Right renal cortex interstitium (tissue), 3 donors: ENCODE results near the gene GSTCD. TPM values are rescaled to one million over a fixed set of nuclear protein-coding genes. Genes with fewer than 3 reads are reported as not detected.
"Not testable (repeated sequence)": the region's sequence is repeated elsewhere in the genome, so short reads cannot be mapped to it uniquely, and the experiment has no call there.

Experiments used
- DNase-seq, 3 donors: peaks; one replicate each; pipeline ENCODE4 v3.0.0-alpha.2; 2013; ENCODE audit warnings: low read depth in 3 of 3, low spot score in 2 of 3
- polyA plus RNA-seq, 3 donors: library from polyadenylated mRNA; unstranded; fragments of 120-200 nt; gene quantifications; one replicate each; pipeline ENCODE4 v1.2.1, GENCODE V29; 2013; ENCODE audit not compliant: insufficient read length in 3 of 3

The GSTCD gene
- polyA plus RNA-seq, 3 donors = 16.1 to 19.8 (median 16.3) TPM

DNA sequence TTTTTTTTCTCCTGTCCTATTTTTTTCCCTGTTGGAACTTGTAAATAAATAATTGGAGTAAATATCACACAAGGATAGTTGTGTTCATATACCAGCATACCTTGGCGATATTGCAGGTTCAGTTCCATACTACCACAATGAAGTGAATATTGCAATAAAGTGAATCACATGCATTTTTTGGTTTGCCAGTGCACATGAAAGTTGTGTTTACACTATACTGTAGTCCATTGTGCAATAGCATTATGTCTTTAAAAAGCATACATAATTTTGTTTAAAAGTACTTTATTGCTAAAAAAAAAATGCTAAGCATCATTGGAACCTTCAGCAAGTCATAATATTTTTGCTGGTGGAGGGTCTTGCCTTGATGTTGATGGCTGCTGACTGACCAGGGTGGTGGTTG lies 88.6 kb downstream of the GSTCD start:
- no peak for DNase-seq

DNA sequence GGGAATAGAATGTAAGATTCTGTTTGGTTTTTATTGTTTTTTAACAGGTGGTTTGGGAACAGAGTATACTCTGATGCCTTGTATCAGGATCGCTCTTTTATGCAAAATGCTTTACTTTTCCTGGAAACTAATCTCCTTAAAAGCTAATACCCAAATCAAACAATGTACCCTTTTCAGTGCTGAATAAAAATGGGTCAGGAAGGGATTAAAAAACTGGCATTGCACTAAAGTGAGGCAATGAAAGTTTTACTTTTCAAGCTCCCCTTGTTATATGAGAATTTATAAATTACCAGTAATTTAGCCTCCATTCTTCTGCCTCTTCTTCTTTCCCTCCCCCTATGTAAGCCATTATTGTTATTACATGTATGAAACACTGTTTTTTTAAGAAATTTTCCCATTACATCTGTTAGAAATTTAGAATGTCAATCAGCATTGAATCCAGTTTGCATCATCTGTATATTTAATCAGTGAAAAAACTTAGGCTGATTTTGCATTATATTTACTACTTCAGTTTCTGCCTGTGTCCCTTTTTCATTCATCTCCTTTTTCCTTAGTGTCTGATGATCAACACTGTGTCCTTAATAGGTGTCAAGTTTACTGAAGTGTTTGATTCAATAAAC lies 97.0 kb downstream of the GSTCD start:
- no peak for DNase-seq

DNA sequence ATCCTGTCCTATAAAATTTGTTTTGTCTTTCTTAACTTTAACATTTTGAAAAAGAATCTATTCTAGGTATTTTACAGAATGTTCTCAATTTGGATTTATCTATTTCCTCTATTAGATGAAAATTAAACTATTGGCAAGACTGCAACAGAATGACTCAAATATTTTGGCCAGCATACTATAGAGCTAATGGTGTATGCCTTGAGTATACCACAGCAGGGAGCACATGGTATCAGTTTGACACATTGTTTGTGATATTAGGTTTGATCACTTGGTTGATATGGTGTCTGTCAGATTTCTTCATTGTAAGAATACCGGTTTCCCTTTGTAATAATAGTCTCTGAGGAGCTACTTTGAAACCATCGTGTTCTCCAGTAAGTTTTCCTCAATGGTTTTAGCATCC lies 98.9 kb downstream of the GSTCD start:
- DNase-seq = no peak

DNA sequence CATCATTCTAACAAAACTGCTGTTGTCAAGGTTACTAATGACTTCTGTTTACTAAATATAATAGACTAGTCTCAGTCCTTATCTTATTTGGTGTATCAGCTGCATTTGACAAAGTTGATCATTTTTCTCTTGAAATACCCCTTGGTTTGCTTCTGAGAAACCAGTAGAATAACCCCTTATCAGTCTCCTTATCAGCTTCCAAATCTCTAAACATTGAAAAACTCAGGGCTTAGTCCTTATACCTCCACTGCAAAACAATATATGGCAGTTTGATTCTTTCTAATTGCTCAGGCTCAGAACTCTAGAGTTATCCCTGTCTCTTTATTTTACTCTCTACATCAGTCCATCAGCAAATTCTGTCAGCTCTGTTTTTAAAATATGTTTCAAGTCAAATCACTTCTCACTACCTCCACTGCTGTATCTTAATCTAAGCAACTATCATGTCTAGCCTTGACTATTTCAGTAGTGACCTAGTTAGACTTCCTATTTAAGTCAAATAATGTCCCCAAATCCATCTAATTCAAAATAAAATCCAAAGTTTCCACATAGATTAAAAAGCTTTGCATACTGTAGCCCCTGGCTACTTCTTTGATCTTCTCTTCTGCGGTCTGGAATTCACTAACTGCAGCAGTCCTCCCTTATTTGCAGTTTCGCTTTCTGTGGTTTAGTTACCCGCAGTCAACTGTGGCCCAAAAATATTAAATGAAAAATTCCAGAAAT lies 99.6 kb downstream of the GSTCD start:
- DNase-seq = no peak

DNA sequence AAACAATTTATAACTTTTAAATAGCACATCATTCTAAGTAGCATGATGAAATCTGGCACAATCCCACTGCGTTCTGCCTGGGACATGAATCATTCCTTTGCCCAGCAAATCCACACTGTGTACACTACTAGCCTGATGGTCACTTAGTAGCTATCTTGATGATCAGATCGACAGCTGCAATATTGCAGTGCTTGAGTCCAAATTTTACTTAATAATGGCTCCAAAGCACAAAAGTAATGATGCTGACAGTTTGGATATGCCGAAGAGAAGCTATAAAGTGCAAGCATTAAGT lies 100.1 kb downstream of the GSTCD start:
- no peak for DNase-seq

DNA sequence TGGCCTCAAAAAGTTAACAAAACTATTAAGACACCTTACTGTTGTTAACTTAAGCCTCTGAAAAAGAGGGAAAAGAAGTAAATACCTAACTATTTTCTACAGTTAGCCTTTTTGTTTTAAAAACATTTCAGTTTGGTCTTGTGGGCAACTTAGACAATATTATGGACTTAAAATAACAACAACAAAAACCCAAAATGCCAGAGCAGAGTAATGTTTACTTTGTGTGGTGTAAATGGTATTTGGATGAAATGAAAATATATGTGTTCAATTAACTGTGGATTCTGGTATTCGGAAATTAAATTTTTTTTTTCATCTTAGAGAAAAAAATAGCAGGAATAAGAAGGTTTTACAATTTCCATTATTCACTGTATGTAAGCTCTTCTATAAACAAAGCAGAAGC lies 107.1 kb downstream of the GSTCD start:
- no peak for DNase-seq

DNA sequence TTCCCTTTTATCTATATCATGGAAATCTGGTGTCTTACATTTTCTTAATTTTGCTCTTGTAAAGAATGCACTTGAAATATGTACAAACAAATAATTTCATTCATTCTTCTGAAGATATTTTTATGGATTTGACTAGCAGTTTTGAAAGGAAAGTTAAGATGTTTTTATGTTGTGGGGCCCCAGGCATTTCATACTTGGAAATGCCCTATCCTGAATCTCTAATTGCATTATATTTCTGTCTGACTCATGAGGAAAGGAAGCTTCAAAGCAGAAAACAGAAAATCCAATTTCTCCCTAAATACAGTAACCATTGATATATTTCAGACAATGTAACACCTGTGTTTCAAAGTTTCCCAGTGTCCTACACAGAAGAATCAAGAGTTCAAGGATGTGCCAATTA lies 113.5 kb downstream of the GSTCD start:
- DNase-seq = no peak

DNA sequence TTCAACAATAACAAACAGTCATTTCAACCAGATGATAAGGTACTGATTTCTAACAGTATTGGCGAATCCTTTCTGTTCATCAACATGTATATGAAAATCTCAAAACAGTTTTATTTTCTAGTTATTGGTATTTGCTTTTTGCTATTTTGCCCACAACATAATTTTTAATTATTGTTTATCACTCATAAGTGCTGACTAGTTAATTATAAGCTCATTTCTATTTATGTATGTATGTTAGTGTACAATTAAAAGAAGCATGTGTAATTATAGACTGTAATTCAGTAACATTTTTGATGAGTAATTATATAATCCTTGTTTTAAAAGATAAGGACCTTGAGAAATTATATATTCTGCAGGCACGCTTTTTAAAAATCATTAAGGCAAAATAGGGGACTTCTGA lies 119.5 kb downstream of the GSTCD start:
- no peak for DNase-seq

DNA sequence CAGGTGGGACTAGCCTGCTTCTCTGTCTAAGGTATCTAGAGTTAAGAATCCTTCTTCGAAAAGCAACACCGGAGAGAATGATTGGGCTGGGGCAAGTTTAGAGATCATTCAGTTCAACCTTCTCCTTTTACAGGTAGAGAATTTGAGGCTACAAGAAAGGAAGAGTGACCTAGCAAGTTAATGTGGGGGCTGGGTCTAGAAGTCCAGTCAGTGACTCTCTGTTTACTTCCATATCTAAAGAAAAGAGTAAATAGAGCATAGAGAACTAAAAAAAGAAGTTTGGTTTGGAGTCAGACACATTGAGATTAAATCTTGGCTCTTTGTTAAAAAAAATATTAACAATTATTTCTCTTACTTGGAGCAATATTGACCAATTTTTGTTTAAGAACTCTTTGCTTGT lies 122.6 kb downstream of the GSTCD start:
- DNase-seq = no peak

DNA sequence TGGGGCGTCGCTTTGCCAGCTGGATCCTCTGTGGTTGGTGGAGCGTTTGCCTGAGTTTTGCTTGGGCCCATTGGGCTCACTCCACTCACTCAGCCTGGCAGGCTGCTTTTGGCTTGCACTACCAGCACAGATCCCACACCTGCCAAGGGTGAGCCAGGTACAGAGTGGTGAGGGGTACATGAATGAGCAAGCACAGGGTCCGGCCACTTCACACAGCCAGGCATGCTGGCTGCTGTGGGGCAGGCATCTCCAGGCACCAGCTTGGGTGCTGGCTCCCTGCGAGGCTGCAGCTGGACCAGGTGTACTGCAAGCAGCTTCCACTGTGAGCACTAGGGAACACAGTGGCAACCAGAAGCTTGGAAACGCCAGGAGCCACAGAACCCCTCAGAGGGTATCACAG lies 126.6 kb downstream of the GSTCD start:
- no peak for DNase-seq

DNA sequence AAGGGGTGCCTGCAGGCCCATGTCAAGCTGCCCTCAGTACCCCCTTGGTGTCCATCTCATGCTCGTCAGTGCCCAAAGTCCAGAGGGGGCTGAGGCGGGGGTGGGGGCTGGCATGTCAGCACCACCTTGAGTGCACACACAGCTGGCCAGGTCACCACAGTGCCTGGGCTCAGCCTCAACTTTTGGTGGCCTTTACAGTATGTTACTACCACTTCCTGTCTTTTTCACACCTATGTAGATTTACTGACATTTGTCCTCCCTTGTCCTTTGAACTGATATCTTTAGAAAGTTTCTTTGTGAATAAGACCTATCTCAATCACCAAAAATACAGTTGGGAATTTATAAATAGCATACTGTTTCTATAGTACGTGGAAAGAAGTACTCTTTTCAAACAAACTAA lies 128.0 kb downstream of the GSTCD start:
- DNase-seq = no peak

DNA sequence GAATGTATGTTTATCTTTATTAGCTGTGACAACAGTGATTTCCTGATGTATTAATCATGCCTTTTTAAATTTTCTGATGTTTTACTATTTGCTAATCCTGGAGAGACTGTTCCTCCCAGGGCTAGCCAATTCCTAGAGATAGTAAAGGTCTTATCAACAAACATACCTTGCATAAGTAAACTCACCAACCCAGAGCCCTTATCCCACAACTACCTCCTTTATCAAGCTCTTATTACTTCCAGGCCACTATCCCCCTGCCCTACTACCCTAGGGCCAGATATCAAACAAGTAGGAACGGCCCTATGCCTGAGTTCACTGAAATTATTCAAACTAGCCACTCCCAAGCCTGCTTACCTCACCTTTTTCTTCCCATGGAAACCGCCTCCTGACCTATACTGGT lies 128.5 kb downstream of the GSTCD start:
- no peak for DNase-seq

DNA sequence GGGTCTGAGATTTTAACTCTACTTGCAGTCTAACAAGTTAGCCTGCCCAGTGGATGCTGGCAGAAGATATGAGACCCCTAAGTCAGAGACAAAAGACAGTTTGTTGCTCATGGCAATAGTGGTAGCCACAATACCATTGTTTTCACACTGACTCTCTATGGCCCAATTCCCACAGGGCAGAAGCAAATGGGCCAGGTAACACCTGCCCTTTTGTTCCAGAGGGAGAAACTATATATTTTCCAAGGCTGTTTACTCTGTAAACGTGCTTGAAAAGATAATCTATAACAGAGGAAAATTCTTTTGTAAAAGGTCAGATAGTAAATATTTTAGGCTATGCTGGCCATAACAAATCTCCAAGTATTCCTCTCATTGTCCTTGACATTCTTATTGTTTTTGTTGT lies 129.5 kb downstream of the GSTCD start:
- no peak for DNase-seq

DNA sequence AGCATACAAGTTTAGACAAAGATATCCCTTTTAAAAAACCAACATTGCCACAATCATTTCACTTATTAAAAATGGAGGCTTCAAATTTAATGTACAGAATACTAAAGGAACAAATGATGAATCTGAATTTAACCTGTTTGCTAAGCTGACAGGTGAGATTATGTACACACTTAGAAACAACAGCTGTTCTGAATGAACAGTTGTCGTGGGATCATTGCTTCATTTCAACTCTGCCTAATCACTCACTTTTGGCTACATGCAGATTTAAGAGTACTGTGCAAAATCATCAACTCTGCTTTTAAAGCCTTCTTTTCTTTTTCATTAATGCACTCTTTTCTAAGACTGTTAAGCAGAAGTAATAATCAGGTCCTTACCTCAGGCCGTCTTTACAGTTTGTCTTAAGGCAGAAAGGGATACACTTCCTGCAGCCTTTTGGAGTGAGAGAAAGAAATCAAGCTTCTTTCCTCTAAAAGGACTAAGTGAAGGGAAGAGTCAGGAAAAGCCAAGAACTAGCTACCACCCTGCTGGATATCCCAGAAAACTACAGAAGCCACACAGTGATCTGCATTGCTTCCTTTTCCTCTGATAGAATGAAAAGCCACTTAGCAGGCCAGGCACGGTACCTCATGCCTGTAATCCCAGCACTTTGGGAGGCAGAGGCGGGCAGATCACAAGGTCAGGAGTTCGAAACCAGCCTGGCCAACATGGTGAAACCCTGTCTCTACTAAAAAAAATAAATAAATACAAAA lies 132.0 kb downstream of the GSTCD start:
- DNase-seq = no peak

DNA sequence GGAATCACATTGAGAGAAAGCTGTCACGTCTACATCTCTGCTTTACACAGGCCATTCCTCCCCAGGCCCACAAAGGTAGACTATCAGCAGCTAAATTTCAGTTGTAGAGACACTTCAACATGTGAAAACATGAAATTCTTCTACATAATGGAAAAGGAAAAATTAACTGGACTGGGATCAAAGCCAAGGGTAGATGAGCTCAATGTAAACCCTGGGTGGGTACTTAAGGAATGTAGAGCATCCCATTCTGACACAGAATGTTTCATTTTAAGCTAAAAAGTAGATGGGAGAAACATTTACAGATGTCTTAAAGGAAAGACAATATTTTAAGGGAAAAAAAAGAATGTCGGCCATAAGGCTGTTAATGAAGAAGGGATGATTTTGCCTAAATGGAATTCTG lies 135.4 kb downstream of the GSTCD start:
- DNase-seq = no peak

DNA sequence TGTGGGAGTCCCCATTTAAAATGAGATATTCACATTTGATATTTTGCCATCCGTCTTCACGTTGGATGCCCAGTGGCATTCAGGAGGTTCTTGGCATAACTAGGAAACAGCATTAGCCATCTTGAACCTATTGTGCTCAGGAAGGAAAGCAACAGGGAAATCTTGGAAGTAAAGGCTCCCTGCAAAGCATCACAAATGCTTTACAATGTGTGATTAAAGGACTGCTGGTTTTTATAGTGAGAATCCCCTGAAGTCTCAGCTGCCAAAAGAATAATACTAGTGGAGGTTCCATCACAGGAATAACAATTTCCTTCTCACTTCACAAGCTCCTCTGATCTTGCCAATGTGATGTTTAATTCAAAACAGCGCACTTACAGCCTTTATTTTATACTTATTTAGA lies 137.0 kb downstream of the GSTCD start:
- DNase-seq = no peak

DNA sequence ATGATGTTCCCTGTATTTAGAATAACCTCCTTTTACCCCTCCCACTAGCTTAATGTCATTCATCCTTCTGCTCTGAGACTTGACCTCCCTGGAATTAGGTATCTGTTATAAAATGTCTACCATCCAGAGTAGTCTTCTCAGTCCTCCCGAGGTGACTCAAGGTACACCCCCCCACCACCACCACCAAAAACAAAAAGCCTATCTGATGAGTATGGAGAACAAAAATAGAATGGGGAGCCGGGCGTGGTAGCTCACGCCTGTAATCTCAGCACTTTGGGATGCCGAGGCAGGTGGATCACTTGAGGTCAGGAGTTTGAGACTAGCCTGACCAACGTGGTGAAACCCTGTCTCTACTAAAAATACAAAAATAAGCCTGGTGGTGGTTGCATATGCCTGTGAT lies 139.8 kb downstream of the GSTCD start:
- not testable (repeated sequence) for DNase-seq

DNA sequence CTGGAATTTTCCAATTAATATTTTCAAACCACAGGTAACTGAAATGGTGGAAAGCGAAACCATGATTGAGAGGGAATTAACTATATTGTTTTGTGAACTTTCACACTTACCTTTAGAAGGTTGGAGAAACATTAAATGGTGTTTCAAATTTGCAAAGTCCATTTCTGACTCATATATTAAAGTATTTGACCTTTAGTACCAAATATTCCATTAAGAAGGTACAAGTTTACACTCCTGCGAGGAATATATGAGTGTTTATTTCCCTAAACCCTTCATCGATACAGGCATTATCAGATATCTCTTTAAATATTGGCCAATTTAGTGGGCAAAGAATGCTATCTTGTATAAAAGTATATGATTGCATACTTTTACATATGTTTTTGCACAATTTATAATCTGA lies 142.6 kb downstream of the GSTCD start:
- DNase-seq = no peak

DNA sequence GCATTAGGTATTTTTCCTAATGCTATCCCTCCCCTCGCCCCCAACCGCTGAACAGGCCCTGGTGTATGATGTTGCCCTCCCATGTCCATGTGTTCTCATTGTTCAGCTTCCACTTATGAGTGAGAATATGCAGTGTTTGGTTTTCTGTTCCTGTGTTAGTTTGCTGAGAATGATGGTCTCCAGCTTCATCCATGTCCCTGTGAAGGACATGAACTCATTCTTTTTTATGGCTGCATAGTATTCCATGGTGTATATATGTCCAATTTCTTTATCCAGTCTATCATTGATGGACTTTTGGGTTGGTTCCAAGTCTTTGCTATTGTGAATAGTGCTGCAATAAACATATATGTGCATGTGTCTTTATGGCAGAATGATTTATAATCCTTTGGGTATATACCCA lies 143.6 kb downstream of the GSTCD start:
- DNase-seq = not testable (repeated sequence)

DNA sequence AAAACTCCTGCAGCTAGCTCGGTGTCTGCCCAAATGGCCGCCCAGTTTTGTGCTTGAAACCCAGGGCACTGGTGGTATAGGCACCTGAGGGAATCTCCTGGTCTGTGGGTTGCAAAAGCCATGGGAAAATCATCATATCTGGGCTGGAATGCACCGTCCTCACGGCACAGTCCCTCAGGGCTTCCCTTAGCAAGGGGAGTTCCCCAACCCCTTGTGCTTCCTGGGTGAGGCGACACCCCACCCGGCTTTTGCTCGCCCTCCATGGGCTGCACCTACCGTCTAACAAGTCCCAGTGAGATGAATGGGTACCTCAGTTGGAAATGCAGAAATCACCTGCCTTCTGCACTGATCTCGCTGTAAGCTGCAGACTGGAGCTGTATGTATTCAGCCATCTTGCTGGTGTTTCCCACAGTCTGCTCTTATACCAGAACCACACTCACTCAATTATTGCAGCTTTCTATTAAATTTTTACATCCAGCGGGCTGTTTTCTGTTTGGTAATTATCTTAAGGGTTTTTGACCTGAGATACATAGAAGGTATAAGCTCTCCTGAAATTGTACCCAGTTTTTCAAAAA lies 150.0 kb downstream of the GSTCD start:
- DNase-seq = no peak

DNA sequence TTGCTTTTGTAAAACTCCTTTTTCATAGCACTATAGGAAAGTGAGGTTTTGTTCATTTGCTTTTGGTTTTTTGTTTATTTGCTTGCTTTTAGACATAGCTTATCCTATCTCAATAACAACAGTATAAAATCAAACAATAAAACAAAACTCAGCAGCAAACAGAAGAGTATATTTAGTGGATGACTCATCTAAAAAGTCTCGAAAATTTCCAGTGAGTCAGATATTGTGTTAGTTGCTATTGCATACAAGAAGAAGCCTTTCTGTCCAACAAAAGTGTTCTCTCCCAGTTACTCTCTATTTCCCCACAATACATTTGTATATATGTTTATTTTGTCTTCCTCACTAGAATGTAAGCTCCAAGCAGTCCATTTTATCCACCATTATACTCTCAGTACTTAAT lies 150.6 kb downstream of the GSTCD start:
- DNase-seq = no peak

DNA sequence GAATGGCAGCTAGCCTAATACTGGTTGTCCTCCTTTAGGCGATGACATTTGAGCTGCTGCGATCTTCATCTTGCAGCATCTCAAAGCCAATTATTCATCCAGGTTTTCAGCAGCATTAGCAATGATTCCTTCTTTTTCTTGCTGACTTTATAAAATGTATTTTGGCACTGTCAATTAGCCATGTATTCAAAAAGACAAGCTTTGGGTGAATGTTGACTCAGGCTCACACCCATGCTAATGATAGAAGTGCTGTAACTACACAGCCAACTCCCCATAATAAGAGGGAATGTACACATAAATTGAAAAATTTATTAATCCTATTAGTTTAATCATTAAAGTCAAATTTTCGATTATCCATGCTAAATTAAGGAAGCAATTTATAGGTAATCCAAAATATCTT lies 162.4 kb downstream of the GSTCD start:
- no peak for DNase-seq
